Activated naive CD4-positive, alpha-beta T cell (primary cell): ENCODE measurements around the gene PTPRD.
"Not testable (repeated sequence)": the region's sequence is repeated elsewhere in the genome, so short reads cannot be mapped to it uniquely, and the experiment has no call there.

Experiments
- DNase-seq, 4 experiments: peaks; one replicate each; lab custom pipeline; 2025; lab: John Stamatoyannopoulos, UW

Gene PTPRD

GRCh38 chr9:9004810-9005209, 1608.0 kb downstream of the PTPRD start:
- DNase-seq = no peak

- DNase-seq = no peak
Measured at GRCh38 chr9:9002826-9003583, 1609.8 kb downstream of the PTPRD start.

- no peak for DNase-seq
Measured at GRCh38 chr9:8980496-8981013, 1632.2 kb downstream of the PTPRD start.

DNA sequence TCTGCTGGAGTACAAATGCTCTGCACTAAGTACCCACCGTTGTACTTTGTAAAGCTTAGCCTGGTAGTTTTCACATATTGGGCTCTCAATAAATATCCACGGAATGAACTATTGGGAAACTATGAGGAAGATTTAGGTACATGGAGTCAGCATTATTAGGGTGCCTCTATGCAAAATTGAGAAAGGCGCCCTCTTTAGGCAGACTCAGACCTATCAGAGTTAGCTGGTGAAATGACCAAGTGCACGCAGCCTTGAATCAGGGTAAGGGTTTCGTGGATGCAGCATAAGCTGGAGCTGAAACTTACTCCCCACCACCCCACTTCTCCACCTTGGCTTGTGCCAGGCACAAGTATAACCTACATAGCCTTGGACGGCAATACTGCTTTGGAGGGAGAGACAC, 1634.5 kb downstream of the PTPRD start:
- DNase-seq = no peak

DNA sequence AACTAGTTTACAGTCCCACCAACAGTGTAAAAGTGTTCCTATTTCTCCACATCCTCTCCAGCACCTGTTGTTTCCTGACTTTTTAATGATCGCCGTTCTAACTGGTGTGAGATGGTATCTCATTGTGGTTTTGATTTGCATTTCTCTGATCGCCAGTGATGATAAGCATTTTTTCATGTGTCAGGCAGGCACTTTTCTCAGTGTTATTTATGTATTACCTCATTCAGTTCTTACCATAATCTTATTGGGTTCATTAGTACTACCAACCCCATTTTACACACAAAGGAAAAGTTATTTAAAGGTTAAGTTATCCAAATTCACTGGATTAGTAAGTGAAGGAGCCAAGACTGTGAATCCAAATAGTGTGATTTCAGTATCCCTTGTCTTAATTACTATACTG, 1644.5 kb downstream of the PTPRD start:
- DNase-seq = not testable (repeated sequence)

- no peak for DNase-seq
Measured at GRCh38 chr9:8963885-8964284, 1648.9 kb downstream of the PTPRD start.

DNA sequence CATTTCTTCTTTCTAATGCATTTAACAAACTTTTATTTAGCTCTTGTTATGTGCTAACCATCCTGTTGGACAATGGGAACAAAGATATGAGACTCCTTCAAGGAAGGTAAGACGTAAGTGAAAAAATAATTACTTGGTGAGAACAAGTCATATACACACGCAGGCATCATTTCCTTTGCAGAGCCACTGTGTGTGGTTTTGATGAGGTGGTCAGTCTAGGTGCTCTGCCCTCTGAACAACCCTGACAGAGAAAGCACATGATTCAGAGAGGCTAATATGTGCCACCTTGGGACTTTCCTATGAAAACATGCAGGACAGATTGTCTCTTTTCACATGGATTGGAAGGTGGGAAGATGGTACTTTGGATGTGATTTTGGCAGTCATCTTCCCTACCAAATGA, 1650.7 kb downstream of the PTPRD start:
- DNase-seq = no peak

GRCh38 chr9:8961186-8961851, 1651.5 kb downstream of the PTPRD start:
- no peak for DNase-seq

GRCh38 chr9:8960254-8960653, 1652.5 kb downstream of the PTPRD start:
- DNase-seq = no peak

- DNase-seq = no peak
Measured at GRCh38 chr9:8958358-8958757, 1654.4 kb downstream of the PTPRD start.

GRCh38 chr9:8955315-8955714, 1657.5 kb downstream of the PTPRD start:
- no peak for DNase-seq

DNA sequence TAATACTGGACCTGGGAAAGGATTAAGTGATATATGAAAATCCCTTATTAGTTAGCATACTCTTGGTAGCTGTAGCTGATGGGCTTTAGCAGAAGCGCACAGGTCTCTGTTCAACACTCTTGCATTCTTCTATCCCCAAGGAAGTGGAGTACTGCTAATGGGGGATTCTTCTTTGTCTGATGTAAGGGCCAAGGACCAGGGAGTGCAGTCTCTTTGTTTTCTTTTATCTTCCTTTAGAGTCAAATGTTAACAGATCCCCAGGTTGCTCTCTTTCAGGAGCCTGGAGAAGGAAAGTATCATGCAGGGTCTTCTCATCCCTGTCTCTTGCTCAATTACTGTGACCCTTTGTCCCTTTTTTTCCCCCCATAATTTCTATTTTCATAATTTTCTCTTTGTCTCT, 1666.3 kb downstream of the PTPRD start:
- no peak for DNase-seq

GRCh38 chr9:8943392-8943791, 1669.4 kb downstream of the PTPRD start:
- DNase-seq = no peak

- no peak for DNase-seq
Measured at GRCh38 chr9:8940650-8941049, 1672.2 kb downstream of the PTPRD start.

GRCh38 chr9:8926461-8926860, 1686.3 kb downstream of the PTPRD start:
- no peak for DNase-seq

DNA sequence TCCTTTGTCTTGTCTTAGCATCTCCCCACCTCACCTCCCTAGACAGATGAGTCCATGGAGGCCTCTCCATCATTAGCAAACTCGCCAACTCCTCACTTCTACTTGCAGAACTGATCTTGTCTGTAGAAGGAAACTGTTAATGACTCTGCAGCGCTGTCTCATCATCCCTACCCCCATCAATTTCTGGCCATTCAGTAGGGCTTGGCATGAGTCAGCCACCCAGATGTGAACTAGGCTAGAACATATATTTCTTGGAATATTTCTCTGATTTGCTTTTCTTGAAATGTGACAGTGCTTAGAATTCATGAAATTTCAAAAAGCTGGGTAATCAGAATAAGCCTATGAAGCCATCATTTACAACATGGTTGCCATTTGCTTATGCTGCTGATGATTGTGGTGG, 1688.2 kb downstream of the PTPRD start:
- DNase-seq = no peak

DNA sequence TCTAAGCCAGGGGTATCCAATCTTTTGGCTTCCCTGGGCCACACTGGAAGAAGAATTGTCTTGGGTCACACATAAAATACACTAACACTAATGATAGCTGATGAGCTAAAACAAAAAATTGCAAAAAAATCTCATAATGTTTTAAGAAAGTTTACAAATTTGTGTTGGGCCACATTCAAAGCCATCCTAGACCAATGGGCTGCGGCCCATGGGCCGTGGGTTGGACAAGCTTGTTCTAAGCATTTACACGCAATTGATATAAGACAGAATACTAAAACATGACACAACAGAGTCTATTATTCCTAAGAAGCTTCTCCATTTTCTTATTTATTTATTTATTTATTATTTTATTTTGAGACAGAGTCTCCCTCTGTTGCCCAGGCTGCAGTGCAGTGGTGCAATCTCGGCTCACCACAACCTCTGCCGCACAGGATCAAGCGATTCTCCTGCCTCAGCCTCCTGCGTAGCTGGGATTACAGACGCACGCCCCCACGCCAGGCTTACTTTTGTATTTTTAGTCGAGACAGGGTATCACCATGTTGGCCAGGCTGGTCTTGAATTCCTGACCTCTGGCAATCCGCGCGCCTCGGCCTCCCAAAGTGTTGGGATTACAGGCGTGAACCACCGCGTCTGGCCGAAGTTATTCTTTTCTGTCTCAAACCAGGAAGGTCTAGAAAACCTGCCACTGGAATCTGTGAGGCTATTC, 1692.2 kb downstream of the PTPRD start:
- not testable (repeated sequence) for DNase-seq

DNA sequence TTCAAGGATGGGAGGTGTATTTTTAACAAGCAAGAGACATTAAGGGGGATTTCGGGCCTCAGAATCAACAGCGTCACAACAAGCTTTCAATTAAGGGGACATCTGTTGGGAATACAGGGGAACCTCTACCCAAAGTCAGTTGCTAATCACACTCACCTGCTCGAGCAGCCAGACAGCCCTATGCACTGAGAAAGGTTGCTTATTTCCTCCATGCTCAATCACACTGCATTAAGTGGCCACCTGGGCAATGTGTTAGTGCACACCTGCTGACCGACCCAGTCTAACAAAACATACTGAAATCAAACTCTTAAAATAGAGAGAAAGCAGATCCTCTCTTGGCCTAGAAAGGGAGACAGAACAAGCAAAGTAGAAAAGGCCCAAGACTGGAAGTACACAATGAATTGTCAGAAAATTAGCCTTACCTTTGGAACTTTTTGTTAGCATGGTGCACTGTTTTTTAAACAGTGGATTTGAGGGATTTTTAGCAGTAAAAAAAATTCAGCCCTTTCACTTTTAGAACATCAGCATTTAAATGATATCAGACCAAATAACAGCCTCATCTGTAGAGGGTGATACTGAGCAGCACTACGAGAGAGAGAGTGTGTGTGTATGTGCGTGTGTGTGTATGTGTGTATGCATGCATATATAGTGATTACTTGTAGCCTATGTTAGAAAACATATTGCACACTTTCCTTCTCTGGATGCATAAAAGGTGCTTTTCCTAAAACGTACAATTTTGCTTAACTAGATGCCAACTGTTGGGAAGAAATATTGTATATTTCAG, 1694.7 kb downstream of the PTPRD start:
- DNase-seq = no peak

GRCh38 chr9:8916771-8917170, 1696.0 kb downstream of the PTPRD start:
- no peak for DNase-seq

DNA sequence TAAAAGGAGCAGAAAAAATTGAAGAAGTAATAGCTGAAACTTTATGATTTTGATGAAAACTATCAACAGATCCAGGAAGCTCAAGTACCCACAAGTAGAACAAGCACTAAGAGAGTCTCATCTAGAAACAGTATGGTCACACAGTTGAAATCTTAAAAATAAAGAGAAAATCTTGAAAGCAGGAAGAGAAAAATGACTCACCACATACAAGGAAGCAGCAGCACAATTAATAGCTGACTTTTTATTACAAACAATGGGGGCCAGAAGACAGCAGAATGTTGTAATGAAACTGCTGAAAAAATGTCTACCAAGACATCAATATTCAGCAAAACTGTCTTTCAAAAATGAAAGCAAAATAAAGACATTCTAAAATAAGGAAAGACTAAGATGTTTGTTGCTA, 1704.9 kb downstream of the PTPRD start:
- DNase-seq = no peak

DNA sequence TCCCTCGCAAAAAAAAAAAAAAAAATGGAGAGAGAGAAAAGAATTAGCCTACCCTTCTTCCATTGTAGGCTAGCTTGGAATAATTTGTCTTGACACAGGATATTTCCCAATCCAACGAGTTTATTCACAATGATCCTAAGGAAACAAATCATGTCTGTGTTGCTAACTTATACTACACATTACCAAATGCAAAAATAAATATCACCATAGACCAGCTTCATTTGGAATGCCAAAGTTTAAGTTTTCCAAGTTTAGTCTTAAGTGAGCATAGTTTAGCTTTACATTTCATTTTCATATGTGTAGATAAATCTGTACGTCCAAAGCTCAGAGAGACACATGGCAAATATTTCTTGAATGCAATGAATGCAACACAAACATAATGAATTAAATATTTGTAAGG, 1707.1 kb downstream of the PTPRD start:
- DNase-seq = no peak
